ENCODE measurements around the gene CBX1. TPM values are rescaled to one million over a fixed set of nuclear protein-coding genes. Genes with fewer than 3 reads are reported as not detected.

CBX1 gene
- total and polyA plus RNA-seq, 2 of the 13 experiments (the other 11 are each of a cell fraction or from before 2014, with no cell fraction given), result 17.8 to 108 TPM

DNA sequence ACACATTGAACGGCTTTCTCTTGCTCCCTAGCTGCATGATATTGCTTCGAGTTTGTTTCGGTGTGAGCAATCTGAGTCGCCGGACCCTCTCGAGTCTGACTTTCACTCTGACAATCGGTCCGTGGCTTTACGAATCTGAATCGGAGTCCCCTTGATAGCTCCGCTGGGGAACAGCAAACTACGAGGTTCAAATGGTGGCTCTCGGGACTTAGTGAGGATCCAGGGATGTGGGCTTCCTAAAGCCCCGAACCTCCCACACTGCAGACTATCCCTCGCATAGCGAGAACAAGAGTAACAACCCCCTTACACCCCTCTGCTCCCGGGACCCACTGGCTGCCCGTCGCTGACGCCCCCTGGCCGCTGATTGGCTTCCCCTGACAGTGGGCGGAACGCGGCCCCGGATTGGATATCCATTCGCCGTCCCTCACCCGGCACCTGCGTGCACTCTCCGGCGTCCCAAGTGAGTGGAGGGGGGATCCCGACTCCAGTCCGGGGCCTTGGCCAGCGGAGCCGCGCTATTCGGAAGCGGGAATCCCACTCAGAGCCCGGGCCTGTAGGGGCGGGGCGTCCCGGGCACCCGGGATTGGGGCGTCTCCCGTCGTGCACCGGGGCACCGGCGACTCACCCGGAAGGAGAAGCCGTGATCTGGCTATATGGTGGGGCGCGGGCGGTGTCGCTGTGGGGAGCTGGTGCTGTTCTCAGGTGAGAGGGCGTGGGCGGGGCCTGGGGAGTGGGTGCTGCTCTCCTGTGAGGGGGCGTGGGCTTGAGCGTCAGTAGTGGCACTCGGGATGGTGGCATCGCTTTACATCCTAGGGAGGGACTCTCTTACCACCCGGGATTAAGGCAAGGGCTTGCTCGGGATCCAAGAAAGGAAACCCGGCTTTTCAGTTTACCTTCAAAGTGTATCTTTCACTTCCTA lies 6.1 kb upstream of the CBX1 start, which contains the start of gene SNX11 (continued):
- no peak for TF ChIP-seq HDAC6 (IDR thresholded peaks at IDR 0.05; ENCODE audit: low read depth, low read length)
- TF ChIP-seq, protein P1, sequence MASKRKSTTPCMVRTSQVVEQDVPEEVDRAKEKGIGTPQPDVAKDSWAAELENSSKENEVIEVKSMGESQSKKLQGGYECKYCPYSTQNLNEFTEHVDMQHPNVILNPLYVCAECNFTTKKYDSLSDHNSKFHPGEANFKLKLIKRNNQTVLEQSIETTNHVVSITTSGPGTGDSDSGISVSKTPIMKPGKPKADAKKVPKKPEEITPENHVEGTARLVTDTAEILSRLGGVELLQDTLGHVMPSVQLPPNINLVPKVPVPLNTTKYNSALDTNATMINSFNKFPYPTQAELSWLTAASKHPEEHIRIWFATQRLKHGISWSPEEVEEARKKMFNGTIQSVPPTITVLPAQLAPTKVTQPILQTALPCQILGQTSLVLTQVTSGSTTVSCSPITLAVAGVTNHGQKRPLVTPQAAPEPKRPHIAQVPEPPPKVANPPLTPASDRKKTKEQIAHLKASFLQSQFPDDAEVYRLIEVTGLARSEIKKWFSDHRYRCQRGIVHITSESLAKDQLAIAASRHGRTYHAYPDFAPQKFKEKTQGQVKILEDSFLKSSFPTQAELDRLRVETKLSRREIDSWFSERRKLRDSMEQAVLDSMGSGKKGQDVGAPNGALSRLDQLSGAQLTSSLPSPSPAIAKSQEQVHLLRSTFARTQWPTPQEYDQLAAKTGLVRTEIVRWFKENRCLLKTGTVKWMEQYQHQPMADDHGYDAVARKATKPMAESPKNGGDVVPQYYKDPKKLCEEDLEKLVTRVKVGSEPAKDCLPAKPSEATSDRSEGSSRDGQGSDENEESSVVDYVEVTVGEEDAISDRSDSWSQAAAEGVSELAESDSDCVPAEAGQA (IDR thresholded peaks at IDR 0.05; ENCODE audit: low read depth), result no peak; the same call in 1 of the 2 replicates
- TF ChIP-seq, protein P1 (CRISPR knock-in tag; IDR thresholded peaks at IDR 0.05; ENCODE audit: borderline replicate concordance), result no peak
- TF ChIP-seq ZNF737 (CRISPR knock-in tag; IDR thresholded peaks at IDR 0.05; ENCODE audit: borderline replicate concordance), result no peak
- peak; percentile 72 for TF ChIP-seq ZMYM4 (CRISPR knock-in tag; IDR thresholded peaks at IDR 0.05)
- TF ChIP-seq, protein P2, sequence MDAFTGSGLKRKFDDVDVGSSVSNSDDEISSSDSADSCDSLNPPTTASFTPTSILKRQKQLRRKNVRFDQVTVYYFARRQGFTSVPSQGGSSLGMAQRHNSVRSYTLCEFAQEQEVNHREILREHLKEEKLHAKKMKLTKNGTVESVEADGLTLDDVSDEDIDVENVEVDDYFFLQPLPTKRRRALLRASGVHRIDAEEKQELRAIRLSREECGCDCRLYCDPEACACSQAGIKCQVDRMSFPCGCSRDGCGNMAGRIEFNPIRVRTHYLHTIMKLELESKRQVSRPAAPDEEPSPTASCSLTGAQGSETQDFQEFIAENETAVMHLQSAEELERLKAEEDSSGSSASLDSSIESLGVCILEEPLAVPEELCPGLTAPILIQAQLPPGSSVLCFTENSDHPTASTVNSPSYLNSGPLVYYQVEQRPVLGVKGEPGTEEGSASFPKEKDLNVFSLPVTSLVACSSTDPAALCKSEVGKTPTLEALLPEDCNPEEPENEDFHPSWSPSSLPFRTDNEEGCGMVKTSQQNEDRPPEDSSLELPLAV (CRISPR knock-in tag; conservative IDR thresholded peaks at IDR 0.05; ENCODE audit: low read depth), result no peak
- TF ChIP-seq, protein P3, sequence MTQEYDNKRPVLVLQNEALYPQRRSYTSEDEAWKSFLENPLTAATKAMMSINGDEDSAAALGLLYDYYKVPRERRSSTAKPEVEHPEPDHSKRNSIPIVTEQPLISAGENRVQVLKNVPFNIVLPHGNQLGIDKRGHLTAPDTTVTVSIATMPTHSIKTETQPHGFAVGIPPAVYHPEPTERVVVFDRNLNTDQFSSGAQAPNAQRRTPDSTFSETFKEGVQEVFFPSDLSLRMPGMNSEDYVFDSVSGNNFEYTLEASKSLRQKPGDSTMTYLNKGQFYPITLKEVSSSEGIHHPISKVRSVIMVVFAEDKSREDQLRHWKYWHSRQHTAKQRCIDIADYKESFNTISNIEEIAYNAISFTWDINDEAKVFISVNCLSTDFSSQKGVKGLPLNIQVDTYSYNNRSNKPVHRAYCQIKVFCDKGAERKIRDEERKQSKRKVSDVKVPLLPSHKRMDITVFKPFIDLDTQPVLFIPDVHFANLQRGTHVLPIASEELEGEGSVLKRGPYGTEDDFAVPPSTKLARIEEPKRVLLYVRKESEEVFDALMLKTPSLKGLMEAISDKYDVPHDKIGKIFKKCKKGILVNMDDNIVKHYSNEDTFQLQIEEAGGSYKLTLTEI (CRISPR knock-in tag; conservative IDR thresholded peaks at IDR 0.05), result no peak
- TF ChIP-seq, protein P4, sequence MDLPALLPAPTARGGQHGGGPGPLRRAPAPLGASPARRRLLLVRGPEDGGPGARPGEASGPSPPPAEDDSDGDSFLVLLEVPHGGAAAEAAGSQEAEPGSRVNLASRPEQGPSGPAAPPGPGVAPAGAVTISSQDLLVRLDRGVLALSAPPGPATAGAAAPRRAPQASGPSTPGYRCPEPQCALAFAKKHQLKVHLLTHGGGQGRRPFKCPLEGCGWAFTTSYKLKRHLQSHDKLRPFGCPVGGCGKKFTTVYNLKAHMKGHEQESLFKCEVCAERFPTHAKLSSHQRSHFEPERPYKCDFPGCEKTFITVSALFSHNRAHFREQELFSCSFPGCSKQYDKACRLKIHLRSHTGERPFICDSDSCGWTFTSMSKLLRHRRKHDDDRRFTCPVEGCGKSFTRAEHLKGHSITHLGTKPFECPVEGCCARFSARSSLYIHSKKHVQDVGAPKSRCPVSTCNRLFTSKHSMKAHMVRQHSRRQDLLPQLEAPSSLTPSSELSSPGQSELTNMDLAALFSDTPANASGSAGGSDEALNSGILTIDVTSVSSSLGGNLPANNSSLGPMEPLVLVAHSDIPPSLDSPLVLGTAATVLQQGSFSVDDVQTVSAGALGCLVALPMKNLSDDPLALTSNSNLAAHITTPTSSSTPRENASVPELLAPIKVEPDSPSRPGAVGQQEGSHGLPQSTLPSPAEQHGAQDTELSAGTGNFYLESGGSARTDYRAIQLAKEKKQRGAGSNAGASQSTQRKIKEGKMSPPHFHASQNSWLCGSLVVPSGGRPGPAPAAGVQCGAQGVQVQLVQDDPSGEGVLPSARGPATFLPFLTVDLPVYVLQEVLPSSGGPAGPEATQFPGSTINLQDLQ (CRISPR knock-in tag; IDR thresholded peaks at IDR 0.05), result 0 out of 2 replicates have a peak, but pooled peaks have one; percentile 55
- peak; percentile 89 for TF ChIP-seq YEATS4 (CRISPR knock-in tag; IDR thresholded peaks at IDR 0.05; ENCODE audit: borderline replicate concordance)
- TF ChIP-seq ZSCAN29 (CRISPR knock-in tag; conservative IDR thresholded peaks at IDR 0.05), result peak; percentile 61; the same call in 1 of the 2 replicates
- TF ChIP-seq HOXA9 (CRISPR knock-in tag; IDR thresholded peaks at IDR 0.05; ENCODE audit: borderline replicate concordance), result no peak
- TF ChIP-seq ZFP41 (CRISPR knock-in tag; IDR thresholded peaks at IDR 0.05; ENCODE audit: borderline replicate concordance), result peak; percentile 80; the same call in 1 of the 2 replicates
- peak; percentile 95; the same call in 1 of the 2 replicates for TF ChIP-seq ZNF619 (CRISPR knock-in tag; IDR thresholded peaks at IDR 0.05)
- TF ChIP-seq POLR2AphosphoS5 (IDR thresholded peaks at IDR 0.05; ENCODE audit: low read depth, low read length), result peak; percentile 93
- TF ChIP-seq SP140L (CRISPR knock-in tag; IDR thresholded peaks at IDR 0.05; ENCODE audit: borderline replicate concordance), result no peak
- no peak; the same call in 1 of the 2 replicates for TF ChIP-seq ZNF724P (CRISPR knock-in tag; IDR thresholded peaks at IDR 0.05; ENCODE audit: borderline replicate concordance)
